HG03280 (cell line): ENCODE measurements around the gene ATCAY.

Experiments used
- ATAC-seq: cut with Tn5 transposase; IDR thresholded peaks from one replicate; pipeline ENCODE4 v1.9.1; 2021; ENCODE audit warnings: mild to moderate bottlenecking, moderate library complexity; ENCODE audit not compliant: unreplicated experiment

The ATCAY gene

DNA sequence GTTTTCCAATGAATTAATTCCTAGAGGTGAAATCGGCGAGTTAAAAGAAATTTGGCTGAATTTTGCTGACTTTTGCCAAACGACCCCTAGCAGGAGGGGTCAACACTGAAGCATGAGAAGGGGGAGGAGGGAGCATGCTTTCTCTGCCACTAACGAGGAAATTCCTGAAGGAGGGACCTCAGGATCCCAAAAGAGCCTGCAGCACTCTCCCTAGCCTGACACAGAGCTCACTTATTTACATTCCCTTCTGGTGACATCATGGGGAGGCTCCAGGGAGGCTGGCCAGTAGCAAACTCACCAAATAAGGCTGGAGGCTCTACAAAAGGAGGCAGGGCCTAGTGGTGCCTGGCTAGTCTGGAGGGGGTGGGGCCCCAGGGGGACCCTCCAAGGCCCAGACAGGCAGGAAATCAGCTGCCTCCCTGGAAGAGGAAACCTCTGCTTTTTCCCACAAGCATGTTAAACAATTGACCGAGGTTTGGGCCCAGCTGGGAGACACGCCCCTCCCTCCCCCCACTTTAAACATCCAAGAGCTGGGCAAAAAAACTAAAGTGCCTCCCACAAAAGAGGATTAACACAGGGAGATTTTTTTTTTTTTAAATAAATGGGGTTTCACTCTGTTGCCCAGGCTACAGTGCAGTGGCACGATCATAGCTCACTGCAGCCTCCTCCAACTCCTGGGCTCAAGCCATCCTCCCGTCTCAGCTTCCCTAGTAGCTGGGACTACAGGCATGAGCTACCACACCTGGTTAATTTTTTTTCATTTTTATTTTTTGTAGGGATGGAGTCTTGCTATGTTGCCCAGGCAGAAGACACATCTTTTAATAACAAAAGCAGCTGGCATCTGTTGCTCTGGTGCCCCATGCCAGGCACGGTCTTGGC is 88.3 kb downstream of the ATCAY start:
- no peak for ATAC-seq

DNA sequence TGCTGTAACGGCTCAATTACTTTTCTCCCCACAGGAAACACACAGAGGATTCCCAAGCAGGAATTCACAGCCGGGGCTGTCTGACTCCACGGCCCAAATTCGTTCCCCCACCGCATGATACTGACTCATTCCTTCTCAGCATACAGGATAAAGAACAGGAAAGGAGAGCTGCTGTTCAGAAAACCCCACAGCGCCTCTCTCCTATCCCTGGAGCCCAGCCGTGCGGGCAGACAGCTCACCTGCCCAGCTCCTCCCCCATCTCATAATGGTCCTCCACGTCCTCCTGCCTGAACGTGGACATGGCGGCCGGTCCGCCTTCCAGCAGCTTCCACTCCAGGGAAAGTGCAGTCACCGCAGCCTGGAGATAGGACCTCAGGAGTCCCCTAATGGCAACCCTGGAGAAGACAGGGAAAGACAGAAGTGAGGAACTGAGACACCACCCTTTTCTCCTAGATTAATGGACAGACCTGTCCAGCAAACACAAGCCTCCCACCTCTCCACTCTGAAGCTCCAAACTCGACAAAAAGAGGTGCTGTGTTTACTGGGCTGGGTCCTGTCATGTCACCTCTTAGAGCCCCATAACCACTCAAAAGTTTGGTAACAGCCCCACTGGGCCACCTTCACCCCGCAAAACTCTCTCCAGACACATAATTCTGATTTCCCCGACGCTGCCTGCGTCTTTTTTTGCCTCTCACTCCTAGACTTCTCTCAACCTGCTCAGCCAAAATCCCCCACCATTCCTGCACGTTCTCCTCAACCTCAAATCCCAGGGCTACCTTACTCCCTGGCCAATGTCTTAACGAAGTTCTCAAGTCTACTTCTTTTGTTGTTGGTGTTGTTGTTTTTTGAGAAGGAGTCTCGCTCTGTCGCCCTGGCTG is 89.2 kb downstream of the ATCAY start:
- ATAC-seq, result no peak

DNA sequence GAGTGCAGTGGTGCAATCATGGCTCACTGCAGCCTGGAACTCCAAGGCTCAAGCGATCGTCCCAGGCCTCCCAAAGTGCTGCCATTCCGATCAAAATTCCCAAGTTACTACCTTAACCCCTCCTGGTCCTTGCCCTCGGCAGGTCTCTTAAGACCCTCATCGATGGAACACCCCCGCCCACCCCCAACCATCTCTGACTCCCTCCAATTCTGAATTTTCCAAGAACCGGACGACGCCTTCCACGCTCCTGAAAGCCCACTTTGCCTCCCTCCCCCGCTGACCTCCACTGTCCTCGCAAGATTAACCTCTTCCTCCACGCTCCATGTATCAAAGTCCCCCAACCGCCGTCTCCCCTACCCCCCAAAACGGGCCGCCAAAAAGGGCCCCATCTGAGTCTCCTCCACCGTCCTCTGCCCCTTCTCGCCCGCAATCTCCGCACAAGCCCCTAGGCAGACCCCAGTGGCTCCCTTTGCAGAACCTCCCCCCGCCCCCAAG is 89.9 kb downstream of the ATCAY start:
- ATAC-seq, result no peak

DNA sequence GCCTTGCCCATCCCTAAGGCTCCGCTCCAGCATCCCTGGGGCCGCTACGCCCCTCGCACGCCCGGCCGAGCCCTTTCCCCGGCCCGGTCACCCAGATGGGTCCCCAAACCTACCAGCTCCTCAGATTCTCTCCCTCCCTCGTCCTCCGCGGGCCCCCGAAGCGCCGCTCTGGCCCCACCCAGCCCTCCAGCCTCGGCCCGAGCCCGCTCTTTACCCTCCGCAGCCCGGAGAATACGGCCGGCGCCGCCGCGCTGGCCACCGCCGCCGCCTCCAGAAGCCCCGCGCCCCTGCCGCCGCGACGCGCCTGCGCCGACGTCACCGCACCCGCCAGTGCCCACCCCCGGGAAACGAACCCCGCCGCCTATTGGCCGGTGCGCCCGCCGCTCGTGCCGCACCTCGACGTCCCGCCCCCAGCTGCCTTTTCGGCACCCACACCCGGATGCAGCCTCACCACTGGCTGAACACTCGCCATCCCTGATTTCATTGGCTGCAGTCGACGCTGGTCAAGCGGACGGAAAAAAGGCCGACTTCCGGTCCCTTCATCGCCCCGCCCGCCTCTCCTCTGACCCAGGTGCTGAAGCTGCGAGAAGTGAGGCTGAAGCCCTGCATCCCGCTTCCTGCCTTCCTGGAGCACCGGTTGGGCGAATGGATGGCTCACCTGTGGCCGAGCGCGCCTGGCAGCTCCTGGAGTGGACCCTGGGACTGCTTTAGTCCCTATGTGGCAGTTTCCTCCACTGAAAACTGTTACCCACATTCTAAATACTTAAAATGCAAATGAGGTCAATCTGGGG is 90.5 kb downstream of the ATCAY start, which contains the start of gene DAPK3:
Gene DAPK3 (minus strand): TSS at position 292 of the 791 bp plus-strand sequence. CDS start 1,364 bp downstream, outside the sequence.
- ATAC-seq, result peak; percentile 91

DNA sequence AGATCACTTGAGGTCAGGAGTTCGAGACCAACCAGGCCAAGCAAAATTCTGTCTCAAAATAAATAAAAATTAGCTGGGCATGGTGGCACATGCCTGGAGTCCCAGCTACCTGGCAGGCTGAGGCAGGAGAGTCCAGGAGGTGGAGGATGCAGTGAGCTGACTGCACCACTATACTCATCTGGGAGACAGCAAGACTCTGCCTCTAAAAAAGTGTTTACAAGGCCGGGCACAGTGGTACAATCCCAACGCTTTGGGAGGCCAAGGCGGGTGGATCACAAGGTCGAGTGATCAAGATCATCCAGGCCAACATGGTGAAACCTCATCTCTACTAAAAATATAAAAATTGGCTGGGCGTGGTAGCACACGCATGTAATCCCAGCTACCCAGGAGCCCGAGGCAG is 94.7 kb downstream of the ATCAY start:
- ATAC-seq, result no peak

DNA sequence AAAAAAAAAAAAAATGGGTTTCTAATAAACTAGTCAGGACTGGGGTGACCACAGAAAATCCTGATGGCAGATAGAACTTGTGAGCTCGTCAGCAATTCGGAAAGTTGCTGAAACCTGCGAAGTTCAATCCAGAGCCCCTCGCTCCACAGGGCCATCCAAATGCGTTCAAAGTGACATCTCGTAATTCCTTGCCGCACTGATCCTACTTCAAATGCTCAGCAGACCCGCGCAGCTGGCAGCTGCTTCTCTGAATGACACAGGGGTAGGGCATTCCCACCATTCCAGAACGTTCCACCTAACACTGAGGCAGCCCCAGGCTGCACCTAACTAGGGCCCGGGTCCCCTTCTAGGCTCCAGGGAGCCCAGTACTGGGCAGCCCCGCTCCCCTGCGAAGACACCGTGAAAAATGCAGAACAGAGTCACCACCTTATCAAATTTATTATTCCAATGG is 95.2 kb downstream of the ATCAY start:
- ATAC-seq, result no peak

DNA sequence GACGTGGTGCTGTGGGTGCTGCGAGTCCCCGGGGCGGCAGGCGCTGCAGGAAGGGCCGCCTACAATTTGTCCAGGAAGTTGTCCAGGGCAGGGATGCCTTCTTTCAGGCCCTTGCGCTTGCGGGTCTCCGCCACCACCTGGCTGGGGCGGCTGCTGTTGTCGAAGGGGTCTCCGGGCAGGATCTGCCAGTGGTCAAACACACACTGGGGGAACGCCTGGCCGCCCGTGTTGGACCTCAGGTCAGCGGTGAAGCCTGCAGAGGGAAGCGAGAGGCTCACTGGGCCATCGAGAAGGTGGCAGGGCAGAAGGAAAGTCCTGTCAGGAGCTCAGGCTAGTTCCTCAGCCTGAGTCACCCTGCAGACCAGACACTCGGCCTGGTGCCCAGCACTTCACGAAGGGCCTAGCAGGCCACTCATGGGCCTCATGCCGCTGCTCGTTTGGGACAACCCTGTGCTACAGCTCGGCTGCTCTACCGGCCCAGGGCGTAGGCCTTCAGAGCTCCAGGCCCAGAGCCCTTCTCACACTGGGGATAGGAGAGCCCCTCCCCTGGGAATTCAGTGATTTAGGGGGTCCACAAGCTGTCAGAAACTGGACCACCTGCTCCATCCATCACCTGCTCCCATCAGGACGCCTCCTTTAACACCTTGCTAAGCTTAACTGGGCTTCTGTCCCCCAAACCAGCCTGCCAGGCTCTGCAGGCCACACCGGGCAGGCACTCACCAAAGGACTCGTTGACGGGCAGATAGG is 96.2 kb downstream of the ATCAY start:
- no peak for ATAC-seq
